ENCODE results near the gene SELL.

The SELL gene

GRCh38 chr1:169711469-169712308, at the start of gene SELL:
Gene SELL (minus strand): TSS chr1:169711620. CDS start chr1:169711498, 122 bp downstream.
- peak; percentile 70 for DNase-seq
- Mint-ChIP-seq H3K36me3 (no peaks in the 10 kb centered on the region), H3K27ac (peak within 1 kb of the TSS; percentile 38), H3K4me1 (peaks cover 24 to 38% of the 10 kb centered on the region in 2 donors), H3K27me3 (no peaks in the 10 kb centered on the region), H3K4me3 (peak within 1 kb of the TSS; percentile 73 to 86), H3K9me3 (peaks cover 0 to 2% of the 10 kb centered on the region in 2 donors)
- peak; percentile 85 to 87 for ATAC-seq (replicated peaks)

GRCh38 chr1:169759038-169759437, 47.6 kb upstream of the SELL start:
- H3K9me3 Mint-ChIP-seq, result no peaks in the 10 kb centered on the region
- ATAC-seq (replicated peaks) (no peak), DNase-seq (no peak)
- H3K4me1 Mint-ChIP-seq, result no peaks in the 10 kb centered on the region
- no peak overlapping the region for H3K4me3 Mint-ChIP-seq
- H3K27ac Mint-ChIP-seq, result no peak overlapping the region
- H3K27me3 Mint-ChIP-seq, result peaks cover 0 to 9% of the 10 kb centered on the region in 2 donors
- peaks cover 0 to 3% of the 10 kb centered on the region in 2 donors for H3K36me3 Mint-ChIP-seq

GRCh38 chr1:169753549-169753948, 42.1 kb upstream of the SELL start:
- Mint-ChIP-seq H3K36me3 (no peaks in the 10 kb centered on the region), H3K4me3 (no peak overlapping the region), H3K9me3 (no peaks in the 10 kb centered on the region), H3K27me3 (peaks cover 7 to 14% of the 10 kb centered on the region in 2 donors), H3K27ac (no peak overlapping the region), H3K4me1 (no peaks in the 10 kb centered on the region)
- DNase-seq (no peak), ATAC-seq (replicated peaks) (no peak)

GRCh38 chr1:169750041-169750440, 38.6 kb upstream of the SELL start:
- Mint-ChIP-seq H3K9me3 (no peaks in the 10 kb centered on the region), H3K27ac (no peak overlapping the region), H3K27me3 (peaks cover 5 to 7% of the 10 kb centered on the region in 2 donors), H3K4me3 (no peak overlapping the region), H3K4me1 (no peaks in the 10 kb centered on the region), H3K36me3 (no peaks in the 10 kb centered on the region)
- ATAC-seq (replicated peaks) (no peak), DNase-seq (no peak)

GRCh38 chr1:169746550-169746949, 35.1 kb upstream of the SELL start:
- ATAC-seq (replicated peaks), result no peak
- Mint-ChIP-seq H3K36me3 (peaks cover 0 to 5% of the 10 kb centered on the region in 2 donors), H3K9me3 (peaks cover 5 to 7% of the 10 kb centered on the region in 2 donors), H3K4me3 (no peak overlapping the region), H3K27me3 (peaks cover 12 to 13% of the 10 kb centered on the region in 2 donors), H3K4me1 (no peaks in the 10 kb centered on the region), H3K27ac (no peak overlapping the region)
- no peak for DNase-seq

- Mint-ChIP-seq H3K36me3 (peaks cover 0 to 5% of the 10 kb centered on the region in 2 donors), H3K9me3 (peaks cover 5 to 7% of the 10 kb centered on the region in 2 donors), H3K27ac (no peak overlapping the region), H3K27me3 (peaks cover 12 to 13% of the 10 kb centered on the region in 2 donors), H3K4me3 (no peak overlapping the region), H3K4me1 (no peaks in the 10 kb centered on the region)
- ATAC-seq (replicated peaks) (no peak), DNase-seq (no peak)
These were observed 33.8 kb upstream of the SELL start for GRCh38 chr1:169745015-169745861.

GRCh38 chr1:169741666-169742394, 30.4 kb upstream of the SELL start:
- peaks cover 6 to 29% of the 10 kb centered on the region in 2 donors for H3K27me3 Mint-ChIP-seq
- no peaks in the 10 kb centered on the region for H3K4me1 Mint-ChIP-seq
- no peak for DNase-seq
- no peak overlapping the region for H3K4me3 Mint-ChIP-seq
- H3K9me3 Mint-ChIP-seq, result peaks cover 5 to 7% of the 10 kb centered on the region in 2 donors
- H3K27ac Mint-ChIP-seq, result no peak overlapping the region
- no peak for ATAC-seq (replicated peaks)
- peaks cover 0 to 5% of the 10 kb centered on the region in 2 donors for H3K36me3 Mint-ChIP-seq

- Mint-ChIP-seq H3K4me3 (no peak overlapping the region), H3K9me3 (peaks cover 5 to 7% of the 10 kb centered on the region in 2 donors), H3K4me1 (no peaks in the 10 kb centered on the region), H3K27me3 (peaks cover 6 to 33% of the 10 kb centered on the region in 2 donors), H3K27ac (no peak overlapping the region), H3K36me3 (peaks cover 0 to 5% of the 10 kb centered on the region in 2 donors)
- ATAC-seq (replicated peaks) (no peak), DNase-seq (no peak)
These were observed 28.6 kb upstream of the SELL start for GRCh38 chr1:169739980-169740379.

- H3K36me3 Mint-ChIP-seq, result no peaks in the 10 kb centered on the region
- no peaks in the 10 kb centered on the region for H3K4me1 Mint-ChIP-seq
- no peaks in the 10 kb centered on the region for H3K9me3 Mint-ChIP-seq
- ATAC-seq (replicated peaks) (no peak), DNase-seq (no peak)
- H3K27ac Mint-ChIP-seq, result no peak within 1 kb of the TSS
- H3K27me3 Mint-ChIP-seq, result peaks cover 10 to 23% of the 10 kb centered on the region in 2 donors
- no peak within 1 kb of the TSS for H3K4me3 Mint-ChIP-seq
These were observed 22.5 kb upstream of the SELL start, which contains the start of gene SELE for GRCh38 chr1:169733924-169734323. Gene SELE (minus strand): TSS chr1:169734079. CDS start chr1:169733612, 467 bp downstream.

GRCh38 chr1:169731446-169731845, 20.0 kb upstream of the SELL start:
- Mint-ChIP-seq H3K36me3 (no peaks in the 10 kb centered on the region), H3K27ac (no peak overlapping the region), H3K9me3 (no peaks in the 10 kb centered on the region), H3K4me1 (no peaks in the 10 kb centered on the region), H3K4me3 (no peak overlapping the region), H3K27me3 (peaks cover 7 to 10% of the 10 kb centered on the region in 2 donors)
- DNase-seq, result no peak
- no peak for ATAC-seq (replicated peaks)

- H3K4me1 Mint-ChIP-seq, result no peaks in the 10 kb centered on the region
- H3K27ac Mint-ChIP-seq, result no peak overlapping the region
- H3K9me3 Mint-ChIP-seq, result no peaks in the 10 kb centered on the region
- H3K4me3 Mint-ChIP-seq, result no peak overlapping the region
- no peaks in the 10 kb centered on the region for H3K36me3 Mint-ChIP-seq
- ATAC-seq (replicated peaks) (no peak), DNase-seq (no peak)
- peaks cover 7 to 10% of the 10 kb centered on the region in 2 donors for H3K27me3 Mint-ChIP-seq
These were observed 18.6 kb upstream of the SELL start for GRCh38 chr1:169729991-169730390.

- H3K27ac Mint-ChIP-seq, result no peak overlapping the region
- no peak for DNase-seq
- no peaks in the 10 kb centered on the region for H3K9me3 Mint-ChIP-seq
- H3K4me3 Mint-ChIP-seq, result no peak overlapping the region
- no peaks in the 10 kb centered on the region for H3K4me1 Mint-ChIP-seq
- H3K27me3 Mint-ChIP-seq, result peaks cover under 1 to 6% of the 10 kb centered on the region in 2 donors
- no peaks in the 10 kb centered on the region for H3K36me3 Mint-ChIP-seq
- no peak for ATAC-seq (replicated peaks)
These were observed 15.9 kb upstream of the SELL start for GRCh38 chr1:169727307-169727706.

GRCh38 chr1:169726851-169727250, 15.4 kb upstream of the SELL start:
- Mint-ChIP-seq H3K27me3 (peaks cover 0 to 6% of the 10 kb centered on the region in 2 donors), H3K27ac (no peak overlapping the region), H3K4me3 (no peak overlapping the region), H3K9me3 (no peaks in the 10 kb centered on the region), H3K4me1 (no peaks in the 10 kb centered on the region), H3K36me3 (no peaks in the 10 kb centered on the region)
- ATAC-seq (replicated peaks) (no peak), DNase-seq (no peak)

- H3K9me3 Mint-ChIP-seq, result no peaks in the 10 kb centered on the region
- no peaks in the 10 kb centered on the region for H3K27me3 Mint-ChIP-seq
- H3K4me3 Mint-ChIP-seq, result no peak overlapping the region
- H3K27ac Mint-ChIP-seq, result no peak overlapping the region
- no peak for DNase-seq
- ATAC-seq (replicated peaks), result no peak
- no peaks in the 10 kb centered on the region for H3K36me3 Mint-ChIP-seq
- H3K4me1 Mint-ChIP-seq, result peaks cover 0 to 5% of the 10 kb centered on the region in 2 donors
These were observed 14.5 kb upstream of the SELL start for GRCh38 chr1:169725930-169726329.

Measured in stimulated activated naive B cell treated with anti-CD40 and anti-IgM and Interleukin-4, amounts not matched to agents 10 μg/mL and 1 μg/mL and 100 μg/mL, for 72 hours (primary cell).